AG04449 (cell line): Measurements from ENCODE around the gene NR5A1.

Experiments used
- CTCF ChIA-PET: fragments of 350-600 bp; formaldehyde crosslinking; extraction: SDS; loops from one replicate; lab custom pipeline; 2021; ENCODE audit warnings: antibody characterized with exemption; lab: Yijun Ruan, JAX
- POLR2A ChIA-PET: fragments of 400-600, 350-600 bp; formaldehyde crosslinking; extraction: SDS; loops from one replicate; lab custom pipeline; 2020; ENCODE audit warnings: antibody characterized with exemption, inconsistent platforms; lab: Yijun Ruan, JAX
- DNase-seq: peaks from one replicate; pipeline ENCODE4 v3.0.0-alpha.2; 2010; ENCODE audit warnings: low read depth, low spot score
- H3K4me3 ChIP-seq: 2 replicates; pipeline ENCODE4 v1.5.1; 2011; ENCODE audit warnings: low read depth, mild to moderate bottlenecking, control low read depth, low read length
- CTCF ChIP-seq: IDR thresholded peaks from one replicate; pipeline ENCODE4 v1.5.1; 2011; ENCODE audit warnings: mild to moderate bottlenecking, moderate library complexity, low read length, control low read depth, inconsistent platforms; ENCODE audit not compliant: insufficient read depth; ENCODE audit errors: missing control alignments

Gene NR5A1

GRCh38 chr9:124495126-124496074, 11.8 kb downstream of the NR5A1 start:
- ChIA-PET POLR2A (no interaction called here), CTCF (no interaction called here)
- no peak for DNase-seq
- H3K4me3 ChIP-seq, result no peak overlapping the region
- no peak for TF ChIP-seq CTCF

GRCh38 chr9:124493794-124494479, 13.3 kb downstream of the NR5A1 start:
- H3K4me3 ChIP-seq, result no peak overlapping the region
- ChIA-PET CTCF (no interaction called here), POLR2A (no interaction called here)
- DNase-seq, result no peak
- no peak for TF ChIP-seq CTCF

GRCh38 chr9:124493218-124493617, 14.0 kb downstream of the NR5A1 start:
- DNase-seq, result no peak
- ChIA-PET POLR2A (no interaction called here), CTCF (no interaction called here)
- no peak overlapping the region for H3K4me3 ChIP-seq
- TF ChIP-seq CTCF, result no peak

GRCh38 chr9:124492818-124493217, 14.4 kb downstream of the NR5A1 start:
- ChIA-PET POLR2A (no interaction called here), CTCF (no interaction called here)
- no peak overlapping the region for H3K4me3 ChIP-seq
- no peak for TF ChIP-seq CTCF
- no peak for DNase-seq

- ChIA-PET POLR2A (no interaction called here), CTCF (no interaction called here)
- TF ChIP-seq CTCF, result no peak
- DNase-seq, result no peak
- no peak overlapping the region for H3K4me3 ChIP-seq
Measured at GRCh38 chr9:124491049-124491975, 15.9 kb downstream of the NR5A1 start.
